IMR-90 (cell line): ENCODE data around the gene DDX6. TPM values are rescaled to one million over a fixed set of nuclear protein-coding genes. Genes with fewer than 3 reads are reported as not detected.
"Not testable (repeated sequence)": the region's sequence is repeated elsewhere in the genome, so short reads cannot be mapped to it uniquely, and the experiment has no call there.

Experiments
- ATAC-seq: fragments of 200-7000 bp; cut with Tn5 transposase; 2 replicates; pipeline ENCODE4 v1.9.1; 2020; ENCODE audit warnings: low read depth, mild to moderate bottlenecking, moderate library complexity
- BruUV-seq: library from RNA; stranded (reverse); fragments of 400-500 nt; replicated peaks from 2 replicates; lab custom pipeline; 2021; lab: Mats Ljungman, UMichigan
- CTCF ChIA-PET: fragments of 300-600 bp; formaldehyde crosslinking; extraction: SDS; loops from one replicate; lab custom pipeline; 2021; ENCODE audit warnings: antibody characterized with exemption; lab: Yijun Ruan, JAX
- POLR2A ChIA-PET: fragments of 300-600 bp; sonication (Branson Sonifier 250); formaldehyde crosslinking; loops from one replicate; lab custom pipeline; 2022; ENCODE audit warnings: antibody characterized with exemption; ENCODE audit not compliant: unreplicated experiment; lab: Charles Lee
- DNase-seq: peaks from one replicate; pipeline ENCODE4 v3.0.0; 2013
- H2AFZ ChIP-seq: replicated peaks from 2 replicates; pipeline ENCODE3; 2013; ENCODE audit warnings: low read length, mild to moderate bottlenecking; ENCODE audit not compliant: poor library complexity
- H2AK5ac ChIP-seq: 2 replicates; pipeline ENCODE4 v1.6.1; 2013; ENCODE audit warnings: low read depth, low read length, inconsistent platforms
- H2AK9ac ChIP-seq: replicated peaks from 2 replicates; pipeline ENCODE3; 2013; ENCODE audit warnings: mild to moderate bottlenecking, low read depth, low read length, moderate library complexity; ENCODE audit not compliant: poor library complexity
- H2BK120ac ChIP-seq: 2 replicates; pipeline ENCODE4 v1.6.1; 2013; ENCODE audit warnings: low read depth, low read length, inconsistent platforms
- H2BK15ac ChIP-seq: 3 replicates; pipeline ENCODE4 v1.6.1; 2013; ENCODE audit warnings: low read depth, low read length, inconsistent platforms
- H2BK20ac ChIP-seq: 2 replicates; pipeline ENCODE4 v1.6.1; 2013; ENCODE audit warnings: low read depth, mild to moderate bottlenecking, inconsistent platforms, low read length, moderate library complexity
- H2BK5ac ChIP-seq: 2 replicates; pipeline ENCODE4 v1.6.1; 2013; ENCODE audit warnings: mild to moderate bottlenecking, low read depth, low read length, inconsistent platforms; ENCODE audit not compliant: poor library complexity, severe bottlenecking
- H3K14ac ChIP-seq: replicated peaks from 2 replicates; pipeline ENCODE4 v1.6.1; 2013; ENCODE audit warnings: low read depth, low read length, inconsistent platforms
- H3K18ac ChIP-seq: 2 replicates; pipeline ENCODE4 v1.6.1; 2013; ENCODE audit warnings: low read depth, low read length, control low read depth
- H3K23ac ChIP-seq: 2 replicates; pipeline ENCODE4 v1.6.1; 2013; ENCODE audit warnings: low read depth, low read length, inconsistent platforms
- H3K27ac ChIP-seq: 2 replicates; pipeline ENCODE4 v1.5.1; 2013; ENCODE audit warnings: mild to moderate bottlenecking, control low read depth, low read length; ENCODE audit not compliant: insufficient read depth
- H3K27me3 ChIP-seq: 2 replicates; pipeline ENCODE4 v1.6.1; 2013; ENCODE audit warnings: low read length; ENCODE audit not compliant: control insufficient read depth, insufficient read depth
- H3K36me3 ChIP-seq: 2 replicates; pipeline ENCODE4 v1.6.1; 2013; ENCODE audit warnings: low read length, mixed read lengths; ENCODE audit not compliant: control insufficient read depth, insufficient read depth
- H3K4ac ChIP-seq: 2 replicates; pipeline ENCODE4 v1.6.1; 2013; ENCODE audit warnings: low read depth, low read length, inconsistent platforms
- H3K4me1 ChIP-seq: 2 replicates; pipeline ENCODE4 v1.6.1; 2013; ENCODE audit warnings: low read length, mixed read lengths; ENCODE audit not compliant: control insufficient read depth, insufficient read depth
- H3K4me2 ChIP-seq: 2 replicates; pipeline ENCODE4 v1.6.1; 2013; ENCODE audit warnings: low read depth, mild to moderate bottlenecking, control low read depth, low read length, moderate library complexity
- H3K4me3 ChIP-seq: 2 replicates; pipeline ENCODE4 v1.5.1; 2013; ENCODE audit warnings: low read depth, mild to moderate bottlenecking, control low read depth, low read length, moderate library complexity; ENCODE audit not compliant: insufficient read depth
- H3K56ac ChIP-seq: 2 replicates; pipeline ENCODE4 v1.6.1; 2013; ENCODE audit warnings: low read length, inconsistent platforms; ENCODE audit not compliant: insufficient read depth; ENCODE audit errors: extremely low read depth
- H3K79me1 ChIP-seq, 2 experiments: 2 replicates each; pipeline ENCODE4 v1.6.1; 2013; ENCODE audit warnings: low read length in 2 of 2, inconsistent platforms in 1 of 2, low read depth in 1 of 2
- H3K9ac ChIP-seq: 2 replicates; pipeline ENCODE4 v1.6.1; 2013; ENCODE audit warnings: low read depth, low read length, control low read depth
- H3K9me1 ChIP-seq: 2 replicates; pipeline ENCODE4 v1.6.1; 2013; ENCODE audit warnings: low read length, inconsistent platforms; ENCODE audit not compliant: insufficient read depth
- H3K9me3 ChIP-seq: 2 replicates; pipeline ENCODE4 v1.6.1; 2013; ENCODE audit warnings: low read length; ENCODE audit not compliant: control insufficient read depth, insufficient read depth
- H4K20me1 ChIP-seq: 2 replicates; pipeline ENCODE4 v1.6.1; 2013; ENCODE audit warnings: low read length, inconsistent platforms; ENCODE audit not compliant: insufficient read depth
- H4K5ac ChIP-seq: 2 replicates; pipeline ENCODE4 v1.6.1; 2013; ENCODE audit warnings: mild to moderate bottlenecking, low read depth, low read length, control low read depth
- H4K8ac ChIP-seq, 2 experiments: 2 replicates each; pipeline ENCODE4 v1.6.1; 2013; ENCODE audit warnings: low read depth in 2 of 2, low read length in 2 of 2, control low read depth in 1 of 2, inconsistent platforms in 1 of 2
- H4K91ac ChIP-seq: 2 replicates; pipeline ENCODE4 v1.6.1; 2013; ENCODE audit warnings: low read depth, low read length, inconsistent platforms; ENCODE audit not compliant: insufficient read depth
- WGBS, 2 experiments: methylation state at CpG; one replicate each; pipeline versions ENCODE4 v1.1.5 to v1.1.7; 2013; ENCODE audit warnings: missing lambda C conversion rate in 2 of 2; ENCODE audit not compliant: insufficient read length in 1 of 2; ENCODE audit errors: extremely low coverage in 2 of 2; 5-methylcytosine and 5-hydroxymethylcytosine counted together
- dilution Hi-C: fragments of 300-500 bp; cut with HindIII; formaldehyde crosslinking; loops from one replicate; pipeline ENCODE4 v1.14.3; 2018; ENCODE audit warnings: low sequenced_read_pairs; ENCODE audit not compliant: unreplicated experiment
- in situ Hi-C: fragments of 300-500 bp; cut with MboI; formaldehyde crosslinking; loops from 3 replicates; pipeline ENCODE4 v1.14.3; 2019; ENCODE audit warnings: low sequenced_read_pairs, inconsistent platforms, mixed read lengths
- intact Hi-C: fragments of 100-400 bp; cut with micrococcal nuclease; formaldehyde crosslinking; loops from 2 replicates; pipeline ENCODE4 v1.10.0; 2022
- polyA plus RNA-seq, 3 experiments: library from polyadenylated mRNA; depleted of rRNA; stranded (reverse); fragments of >200 nt; gene quantifications; 2 replicates each; pipeline ENCODE4 v1.2.3, GENCODE V29; 2012; ENCODE audit warnings: low replicate concordance in 1 of 3
- total RNA-seq: library from RNA; depleted of rRNA; stranded (reverse); fragments of >200 nt; gene quantifications from 2 replicates; pipeline ENCODE4 v1.2.3, GENCODE V29; 2012

Gene DDX6
- total and polyA plus RNA-seq, 2 of the 4 experiments (the other 2 are of a cell fraction): 19.2 to 197 TPM

DNA sequence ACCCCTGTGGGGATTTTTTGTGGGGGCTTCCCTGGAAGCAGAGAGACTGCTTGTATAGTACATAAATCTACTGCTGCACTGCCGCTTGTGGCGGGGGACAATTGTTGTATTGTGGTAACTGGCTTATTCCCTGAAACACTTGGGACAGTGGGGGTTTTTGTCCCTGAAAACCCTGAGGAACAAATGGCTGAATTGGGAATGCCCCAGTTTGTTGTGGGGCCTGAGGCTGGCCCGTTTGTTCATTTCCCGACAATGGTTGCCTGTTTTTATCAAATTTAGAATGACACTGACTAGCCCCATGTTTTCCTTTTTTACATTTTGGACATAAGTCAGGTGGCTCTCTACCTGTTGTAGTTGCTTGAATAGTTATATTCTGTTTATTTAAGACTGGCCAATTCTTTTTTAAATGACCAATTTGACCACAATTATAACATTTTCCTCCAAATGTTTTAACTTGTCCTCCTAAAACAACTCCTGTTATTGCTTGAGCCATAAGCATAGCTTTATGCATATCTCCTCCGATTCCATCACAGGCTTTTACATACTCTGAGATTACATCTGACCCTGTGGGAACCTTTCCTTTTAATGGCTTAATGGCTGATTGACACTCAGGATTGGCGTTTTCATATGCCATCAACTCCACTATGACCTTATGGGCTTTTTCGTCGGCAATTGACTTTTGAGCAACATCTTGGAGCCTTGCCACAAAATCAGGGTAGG is 63.8 kb downstream of the DDX6 start:
- POLR2A ChIA-PET, H4K20me1 ChIP-seq, ATAC-seq, H3K9me1 ChIP-seq, H3K36me3 ChIP-seq, DNase-seq, H3K9ac ChIP-seq, H4K8ac ChIP-seq, H3K56ac ChIP-seq, BruUV-seq, H2BK120ac ChIP-seq, H4K91ac ChIP-seq, dilution Hi-C loops, H3K79me1 ChIP-seq, intact Hi-C loops, H3K4me2 ChIP-seq, H3K9me3 ChIP-seq, H3K4me3 ChIP-seq, H3K4me1 ChIP-seq, H3K27me3 ChIP-seq, H2AK5ac ChIP-seq, CTCF ChIA-PET, H3K27ac ChIP-seq, H2AFZ ChIP-seq, H3K14ac ChIP-seq, H2BK15ac ChIP-seq, H2BK5ac ChIP-seq, in situ Hi-C loops, H2AK9ac ChIP-seq, H2BK20ac ChIP-seq, H3K23ac ChIP-seq, H3K4ac ChIP-seq, H3K18ac ChIP-seq, H4K5ac ChIP-seq: not testable (repeated sequence)
- 80% methylated on average over 1 of the region's 8 CpGs; no CpG with 5 or more reads in 1 of the 2 experiments for WGBS, 2 experiments

DNA sequence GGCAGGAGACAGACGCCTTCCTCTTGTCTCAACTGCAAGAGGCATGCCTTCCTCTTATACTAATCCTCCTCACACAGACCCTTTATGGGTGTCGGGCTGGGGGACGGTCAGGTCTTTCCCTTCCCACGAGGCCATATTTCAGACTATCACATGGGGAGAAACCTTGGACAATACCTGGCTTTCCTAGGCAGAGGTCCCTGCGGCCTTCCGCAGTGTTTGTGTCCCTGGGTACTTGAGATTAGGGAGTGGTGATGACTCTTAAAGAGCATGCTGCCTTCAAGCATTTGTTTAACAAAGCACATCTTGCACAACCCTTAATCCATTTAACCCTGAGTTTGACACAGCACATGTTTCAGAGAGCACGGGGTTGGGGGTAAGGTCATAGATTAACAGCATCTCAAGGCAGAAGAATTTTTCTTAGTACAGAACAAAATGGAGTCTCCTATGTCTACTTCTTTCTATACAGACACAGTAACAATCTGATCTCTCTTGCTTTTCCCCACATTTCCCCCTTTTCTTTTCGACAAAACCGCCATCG is 69.4 kb downstream of the DDX6 start:
- intact Hi-C loops, POLR2A ChIA-PET: not testable (repeated sequence)

More for the DNA sequence above, 69.4 kb downstream of the DDX6 start:
- H3K4me2 ChIP-seq, H2BK15ac ChIP-seq, dilution Hi-C loops, H3K56ac ChIP-seq, H3K23ac ChIP-seq, H2BK120ac ChIP-seq, H3K4me3 ChIP-seq, H3K4ac ChIP-seq, CTCF ChIA-PET, H3K27me3 ChIP-seq, BruUV-seq, H3K27ac ChIP-seq, H3K36me3 ChIP-seq, H4K8ac ChIP-seq, H4K5ac ChIP-seq, H3K9me3 ChIP-seq, H4K91ac ChIP-seq, in situ Hi-C loops, H4K20me1 ChIP-seq, ATAC-seq, H3K4me1 ChIP-seq, DNase-seq, H2AK9ac ChIP-seq, H3K9me1 ChIP-seq, H2AK5ac ChIP-seq, H3K79me1 ChIP-seq, H2AFZ ChIP-seq, H2BK20ac ChIP-seq, H3K18ac ChIP-seq, H3K9ac ChIP-seq, H2BK5ac ChIP-seq, H3K14ac ChIP-seq: not testable (repeated sequence)
- no CpG with 5 or more reads among the region's 10 CpGs for WGBS, 2 experiments
